Measurements from ENCODE around the gene CRYBG3.

The CRYBG3 gene

DNA sequence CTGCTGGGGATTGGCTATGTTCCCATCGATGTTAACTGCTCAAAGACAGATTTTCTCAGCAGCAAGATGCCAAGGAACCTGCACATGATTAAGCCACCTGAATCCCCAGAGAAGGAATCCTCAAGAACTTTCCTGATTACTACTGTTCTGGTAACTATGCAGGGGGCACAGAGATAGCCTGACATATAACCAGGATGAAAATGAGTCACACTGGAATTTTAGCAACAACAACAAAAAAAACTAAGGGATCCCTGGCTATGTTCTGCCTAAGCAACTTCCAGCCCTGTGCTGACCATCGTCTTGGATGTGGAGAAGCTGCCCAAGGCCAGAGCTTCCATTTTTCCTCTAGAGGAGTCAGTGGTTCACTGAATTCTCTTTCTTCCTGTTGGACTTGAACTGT lies 136.6 kb downstream of the CRYBG3 start:
- no peak for TF ChIP-seq TAF1 (IDR thresholded peaks at IDR 0.05; ENCODE audit: low read depth)
- no peak for TF ChIP-seq NFIC (IDR thresholded peaks at IDR 0.05)
- TF ChIP-seq TEAD4 (IDR thresholded peaks at IDR 0.05), result no peak
- no peak for TF ChIP-seq ZBTB7A (IDR thresholded peaks at IDR 0.05; ENCODE audit: low read depth)
- no peak for TF ChIP-seq EP300 (IDR thresholded peaks at IDR 0.05; ENCODE audit: borderline replicate concordance)
- no peak for TF ChIP-seq CEBPB (IDR thresholded peaks at IDR 0.05)
- no peak for TF ChIP-seq RAD21 (IDR thresholded peaks at IDR 0.05; ENCODE audit: low read depth)
- TF ChIP-seq EGR1 (IDR thresholded peaks at IDR 0.05), result no peak
- TF ChIP-seq, protein P1, sequence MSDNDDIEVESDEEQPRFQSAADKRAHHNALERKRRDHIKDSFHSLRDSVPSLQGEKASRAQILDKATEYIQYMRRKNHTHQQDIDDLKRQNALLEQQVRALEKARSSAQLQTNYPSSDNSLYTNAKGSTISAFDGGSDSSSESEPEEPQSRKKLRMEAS (IDR thresholded peaks at IDR 0.05), result no peak
- TF ChIP-seq, protein P2, sequence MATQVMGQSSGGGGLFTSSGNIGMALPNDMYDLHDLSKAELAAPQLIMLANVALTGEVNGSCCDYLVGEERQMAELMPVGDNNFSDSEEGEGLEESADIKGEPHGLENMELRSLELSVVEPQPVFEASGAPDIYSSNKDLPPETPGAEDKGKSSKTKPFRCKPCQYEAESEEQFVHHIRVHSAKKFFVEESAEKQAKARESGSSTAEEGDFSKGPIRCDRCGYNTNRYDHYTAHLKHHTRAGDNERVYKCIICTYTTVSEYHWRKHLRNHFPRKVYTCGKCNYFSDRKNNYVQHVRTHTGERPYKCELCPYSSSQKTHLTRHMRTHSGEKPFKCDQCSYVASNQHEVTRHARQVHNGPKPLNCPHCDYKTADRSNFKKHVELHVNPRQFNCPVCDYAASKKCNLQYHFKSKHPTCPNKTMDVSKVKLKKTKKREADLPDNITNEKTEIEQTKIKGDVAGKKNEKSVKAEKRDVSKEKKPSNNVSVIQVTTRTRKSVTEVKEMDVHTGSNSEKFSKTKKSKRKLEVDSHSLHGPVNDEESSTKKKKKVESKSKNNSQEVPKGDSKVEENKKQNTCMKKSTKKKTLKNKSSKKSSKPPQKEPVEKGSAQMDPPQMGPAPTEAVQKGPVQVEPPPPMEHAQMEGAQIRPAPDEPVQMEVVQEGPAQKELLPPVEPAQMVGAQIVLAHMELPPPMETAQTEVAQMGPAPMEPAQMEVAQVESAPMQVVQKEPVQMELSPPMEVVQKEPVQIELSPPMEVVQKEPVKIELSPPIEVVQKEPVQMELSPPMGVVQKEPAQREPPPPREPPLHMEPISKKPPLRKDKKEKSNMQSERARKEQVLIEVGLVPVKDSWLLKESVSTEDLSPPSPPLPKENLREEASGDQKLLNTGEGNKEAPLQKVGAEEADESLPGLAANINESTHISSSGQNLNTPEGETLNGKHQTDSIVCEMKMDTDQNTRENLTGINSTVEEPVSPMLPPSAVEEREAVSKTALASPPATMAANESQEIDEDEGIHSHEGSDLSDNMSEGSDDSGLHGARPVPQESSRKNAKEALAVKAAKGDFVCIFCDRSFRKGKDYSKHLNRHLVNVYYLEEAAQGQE (IDR thresholded peaks at IDR 0.05; ENCODE audit: low read depth), result no peak
- no peak for TF ChIP-seq CREB1 (IDR thresholded peaks at IDR 0.05; ENCODE audit: low read depth)

DNA sequence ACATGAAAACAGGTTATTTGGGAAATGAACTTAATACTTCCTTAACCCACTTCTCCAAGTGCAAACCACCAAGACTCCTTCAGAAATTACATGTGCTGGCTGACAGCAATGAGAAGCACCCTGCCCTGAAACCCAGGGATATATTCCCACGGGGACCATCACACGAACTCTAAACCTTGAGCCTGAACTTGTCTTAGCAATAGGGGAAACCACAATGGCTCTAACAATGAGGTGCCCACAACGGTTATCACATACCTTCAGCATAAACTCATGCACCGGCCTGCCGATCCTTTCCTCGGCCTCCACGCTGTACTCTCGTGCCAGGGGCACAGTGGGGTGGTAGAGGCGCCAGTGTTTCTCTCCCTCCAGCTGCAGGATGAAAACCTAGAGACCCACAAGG lies 137.0 kb downstream of the CRYBG3 start:
- TF ChIP-seq, protein P3, sequence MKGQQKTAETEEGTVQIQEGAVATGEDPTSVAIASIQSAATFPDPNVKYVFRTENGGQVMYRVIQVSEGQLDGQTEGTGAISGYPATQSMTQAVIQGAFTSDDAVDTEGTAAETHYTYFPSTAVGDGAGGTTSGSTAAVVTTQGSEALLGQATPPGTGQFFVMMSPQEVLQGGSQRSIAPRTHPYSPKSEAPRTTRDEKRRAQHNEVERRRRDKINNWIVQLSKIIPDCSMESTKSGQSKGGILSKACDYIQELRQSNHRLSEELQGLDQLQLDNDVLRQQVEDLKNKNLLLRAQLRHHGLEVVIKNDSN (IDR thresholded peaks at IDR 0.05), result no peak
- no peak for TF ChIP-seq FOXM1 (IDR thresholded peaks at IDR 0.05; ENCODE audit: borderline replicate concordance, low read depth)
- no peak for TF ChIP-seq YY1 (IDR thresholded peaks at IDR 0.05; ENCODE audit: low read depth)
- TF ChIP-seq, protein P2 (IDR thresholded peaks at IDR 0.05; ENCODE audit: low read depth), result no peak
- TF ChIP-seq EGR1 (IDR thresholded peaks at IDR 0.05), result no peak
- no peak for TF ChIP-seq TCF12 (IDR thresholded peaks at IDR 0.05; ENCODE audit: low read depth)
- no peak for TF ChIP-seq NFIC (IDR thresholded peaks at IDR 0.05)
- no peak for TF ChIP-seq EP300 (IDR thresholded peaks at IDR 0.05; ENCODE audit: borderline replicate concordance)

DNA sequence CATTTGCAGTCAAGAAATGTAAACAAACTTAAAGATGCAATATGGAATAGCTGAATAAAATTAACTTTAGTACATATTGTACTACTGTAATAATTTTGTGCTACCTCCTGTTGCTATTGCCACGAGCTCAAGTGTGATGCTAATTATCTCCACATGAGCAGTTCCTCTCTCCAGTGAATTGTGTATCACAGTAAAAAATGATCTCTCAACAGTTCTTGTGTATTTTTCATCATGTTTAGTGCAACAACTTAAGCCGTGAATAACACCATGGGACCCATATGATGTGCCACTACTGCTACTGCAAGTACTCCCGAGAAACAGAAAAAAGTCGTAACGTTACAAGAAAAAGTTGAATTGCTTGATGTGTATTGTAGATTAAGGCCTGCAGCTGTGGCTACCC lies 138.1 kb downstream of the CRYBG3 start:
- TF ChIP-seq CEBPB (IDR thresholded peaks at IDR 0.05), result no peak
- no peak for TF ChIP-seq TCF12 (IDR thresholded peaks at IDR 0.05; ENCODE audit: low read depth)
- TF ChIP-seq YY1 (IDR thresholded peaks at IDR 0.05; ENCODE audit: low read depth), result no peak
- no peak for TF ChIP-seq EP300 (IDR thresholded peaks at IDR 0.05; ENCODE audit: borderline replicate concordance)
- TF ChIP-seq TAF1 (IDR thresholded peaks at IDR 0.05; ENCODE audit: low read depth), result no peak
- no peak for TF ChIP-seq CREB1 (IDR thresholded peaks at IDR 0.05; ENCODE audit: low read depth)
- TF ChIP-seq, protein P3 (IDR thresholded peaks at IDR 0.05), result no peak
- TF ChIP-seq ZBTB7A (IDR thresholded peaks at IDR 0.05; ENCODE audit: low read depth), result no peak
- TF ChIP-seq RAD21 (IDR thresholded peaks at IDR 0.05; ENCODE audit: low read depth), result no peak
- TF ChIP-seq, protein P1 (IDR thresholded peaks at IDR 0.05), result no peak
- no peak for TF ChIP-seq NFIC (IDR thresholded peaks at IDR 0.05)
- TF ChIP-seq TEAD4 (IDR thresholded peaks at IDR 0.05), result no peak

DNA sequence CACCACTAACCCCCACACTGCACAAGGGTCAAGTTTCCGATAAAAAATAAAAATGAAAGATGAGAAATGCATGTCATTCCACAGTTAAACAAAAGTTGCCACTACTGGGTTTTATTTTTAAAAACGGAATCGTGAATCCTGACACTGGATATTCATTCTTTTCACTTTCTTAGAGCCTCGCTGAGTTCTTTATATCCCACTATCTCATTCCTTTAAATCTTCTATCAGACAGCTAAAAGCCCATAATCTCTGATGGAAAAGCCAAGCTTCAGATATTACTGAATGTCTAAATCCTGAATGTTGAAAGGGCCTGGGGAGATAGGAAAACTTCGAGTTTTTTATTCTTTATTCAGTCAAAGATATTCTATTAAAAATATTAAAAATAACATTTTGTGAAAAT lies 138.7 kb downstream of the CRYBG3 start:
- TF ChIP-seq FOXM1 (IDR thresholded peaks at IDR 0.05; ENCODE audit: borderline replicate concordance, low read depth) (no peak), RAD21 (IDR thresholded peaks at IDR 0.05; ENCODE audit: low read depth) (no peak), CREB1 (IDR thresholded peaks at IDR 0.05; ENCODE audit: low read depth) (no peak), CEBPB (IDR thresholded peaks at IDR 0.05) (no peak), EGR1 (IDR thresholded peaks at IDR 0.05) (no peak), ZBTB7A (IDR thresholded peaks at IDR 0.05; ENCODE audit: low read depth) (no peak), EP300 (IDR thresholded peaks at IDR 0.05; ENCODE audit: borderline replicate concordance) (no peak), TCF12 (IDR thresholded peaks at IDR 0.05; ENCODE audit: low read depth) (no peak), TAF1 (IDR thresholded peaks at IDR 0.05; ENCODE audit: low read depth) (no peak), TEAD4 (IDR thresholded peaks at IDR 0.05) (no peak), YY1 (IDR thresholded peaks at IDR 0.05; ENCODE audit: low read depth) (no peak)
- TF ChIP-seq, protein P3 (IDR thresholded peaks at IDR 0.05), result no peak
- TF ChIP-seq, protein P1 (IDR thresholded peaks at IDR 0.05), result no peak
- TF ChIP-seq, protein P2 (IDR thresholded peaks at IDR 0.05; ENCODE audit: low read depth), result no peak
